VCaP (cell line): ENCODE results near the gene AP1S2.

Experiments used
- H3K27ac ChIP-seq: fragments of 450-650 bp; 2 replicates; pipeline ENCODE4 v1.5.1; 2017
- TF ChIP-seq, protein P1 (sequence below): fragments of 450-650 bp; conservative IDR thresholded peaks from 2 replicates; pipeline ENCODE4 v1.5.1; 2017; ENCODE audit warnings: mild to moderate bottlenecking, moderate library complexity

Gene AP1S2

DNA sequence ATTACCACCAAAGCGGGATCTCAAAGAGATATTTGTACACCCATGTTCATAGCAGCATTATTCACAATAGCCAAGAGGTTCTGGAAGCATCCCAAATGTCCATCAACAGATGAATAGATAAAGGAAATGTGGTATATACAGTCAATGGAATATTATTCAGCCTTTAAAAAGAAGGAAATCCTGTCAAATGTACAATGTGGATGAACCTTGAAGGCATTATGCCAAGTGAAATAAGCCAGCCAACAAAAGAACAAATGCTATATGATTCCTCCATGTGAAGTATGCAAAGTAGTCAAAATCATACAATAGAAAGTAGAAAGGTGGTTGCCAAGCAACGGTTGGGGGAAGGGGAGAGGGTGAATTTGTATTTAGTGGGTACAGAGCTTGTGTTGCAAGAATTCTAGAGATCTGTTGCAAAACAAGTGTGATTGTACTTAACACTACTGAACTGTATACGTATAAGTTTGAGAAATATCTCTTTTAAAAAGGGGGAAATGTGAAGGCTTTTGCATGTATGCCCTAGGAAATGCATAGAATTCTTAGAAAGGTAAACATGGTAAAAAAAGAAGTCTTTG is 69.3 kb downstream of the AP1S2 start:
- TF ChIP-seq, protein P1, sequence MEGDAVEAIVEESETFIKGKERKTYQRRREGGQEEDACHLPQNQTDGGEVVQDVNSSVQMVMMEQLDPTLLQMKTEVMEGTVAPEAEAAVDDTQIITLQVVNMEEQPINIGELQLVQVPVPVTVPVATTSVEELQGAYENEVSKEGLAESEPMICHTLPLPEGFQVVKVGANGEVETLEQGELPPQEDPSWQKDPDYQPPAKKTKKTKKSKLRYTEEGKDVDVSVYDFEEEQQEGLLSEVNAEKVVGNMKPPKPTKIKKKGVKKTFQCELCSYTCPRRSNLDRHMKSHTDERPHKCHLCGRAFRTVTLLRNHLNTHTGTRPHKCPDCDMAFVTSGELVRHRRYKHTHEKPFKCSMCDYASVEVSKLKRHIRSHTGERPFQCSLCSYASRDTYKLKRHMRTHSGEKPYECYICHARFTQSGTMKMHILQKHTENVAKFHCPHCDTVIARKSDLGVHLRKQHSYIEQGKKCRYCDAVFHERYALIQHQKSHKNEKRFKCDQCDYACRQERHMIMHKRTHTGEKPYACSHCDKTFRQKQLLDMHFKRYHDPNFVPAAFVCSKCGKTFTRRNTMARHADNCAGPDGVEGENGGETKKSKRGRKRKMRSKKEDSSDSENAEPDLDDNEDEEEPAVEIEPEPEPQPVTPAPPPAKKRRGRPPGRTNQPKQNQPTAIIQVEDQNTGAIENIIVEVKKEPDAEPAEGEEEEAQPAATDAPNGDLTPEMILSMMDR, result no peak
- no peak overlapping the region for H3K27ac ChIP-seq

DNA sequence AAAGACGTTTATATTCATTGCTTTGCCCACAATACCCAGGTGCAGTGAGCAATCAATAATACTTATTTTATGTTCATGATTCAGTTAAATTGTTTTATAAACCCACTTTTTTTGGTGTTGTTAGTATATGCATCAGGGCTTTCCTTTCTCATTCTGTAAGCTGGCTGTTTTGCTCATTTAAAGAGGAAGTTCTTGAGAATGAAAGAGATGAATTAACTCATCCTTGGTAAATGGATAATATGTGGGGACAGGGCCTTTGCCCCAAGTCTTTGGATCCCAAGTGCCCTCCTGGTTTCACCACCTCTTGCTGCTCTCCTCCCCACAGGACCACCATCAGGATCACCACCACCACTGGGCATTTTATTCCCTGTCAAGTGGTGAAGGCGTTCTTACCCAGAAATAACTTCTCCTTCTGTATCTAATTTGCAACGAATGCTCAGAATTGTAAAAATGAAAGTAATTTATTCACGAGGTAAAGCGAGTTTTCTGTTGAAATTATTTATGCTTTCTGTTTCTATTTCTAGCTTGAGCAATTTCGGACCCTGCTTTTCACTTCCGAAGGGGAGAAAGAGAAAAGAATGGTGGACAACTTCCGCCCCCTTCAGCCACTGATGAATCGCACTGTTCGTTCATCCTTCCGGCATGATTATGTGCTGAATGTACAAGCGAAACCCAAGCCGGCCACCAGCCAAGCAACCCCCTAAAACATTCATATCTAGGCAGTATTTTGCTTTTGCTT is 72.5 kb downstream of the AP1S2 start:
- TF ChIP-seq, protein P1, result no peak
- no peak overlapping the region for H3K27ac ChIP-seq
